GM18907 (cell line): ENCODE data around the gene PDGFD.

Source experiments
- ATAC-seq: cut with Tn5 transposase; IDR thresholded peaks from one replicate; pipeline ENCODE4 v1.9.1; 2021; ENCODE audit warnings: mild to moderate bottlenecking, moderate library complexity; ENCODE audit not compliant: unreplicated experiment

Gene PDGFD

GRCh38 chr11:103927535-103927934 is 236.4 kb downstream of the PDGFD start:
- ATAC-seq: no peak

DNA sequence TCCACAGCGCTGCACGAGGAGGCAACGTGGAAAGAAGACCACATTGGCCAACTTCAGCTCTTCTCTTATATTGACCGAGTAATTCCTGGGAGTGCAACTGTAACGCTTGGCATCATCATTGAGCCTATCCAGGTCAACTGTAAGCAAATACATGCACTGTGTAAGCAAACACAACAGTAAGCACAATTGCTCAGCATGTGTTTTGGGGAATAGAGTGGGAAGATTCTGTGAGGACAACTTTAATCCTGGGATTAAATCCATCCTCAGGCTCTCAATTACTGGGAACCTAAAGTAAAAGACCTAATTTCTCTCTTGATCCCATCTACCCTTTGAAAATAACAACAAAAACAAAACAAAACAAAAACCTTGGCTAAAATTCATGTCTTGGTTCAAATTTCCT is 237.0 kb downstream of the PDGFD start:
- ATAC-seq: no peak

- ATAC-seq: no peak
Observed at GRCh38 chr11:103924166-103925013, 239.6 kb downstream of the PDGFD start.

- ATAC-seq: peak; percentile 42
Observed at GRCh38 chr11:103923451-103923931, 240.5 kb downstream of the PDGFD start.

DNA sequence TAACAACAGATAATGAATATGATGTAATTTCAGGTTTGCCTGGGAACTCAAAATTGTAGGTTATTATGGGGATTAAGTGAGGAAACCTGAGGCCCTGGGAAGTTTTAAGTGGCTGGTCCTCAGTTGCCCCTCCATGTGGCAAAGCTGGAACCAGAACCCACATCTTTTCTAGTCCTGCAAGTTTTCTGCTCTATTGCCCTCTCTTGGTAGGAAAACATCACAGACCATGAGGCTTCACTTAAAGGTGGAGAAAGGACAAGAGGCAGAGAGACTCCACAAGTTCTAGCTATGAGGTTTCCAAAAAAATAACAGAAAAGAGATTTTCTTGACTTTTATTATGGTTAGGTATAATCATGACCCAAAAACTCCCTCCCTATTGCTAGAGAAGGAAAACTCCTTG is 243.0 kb downstream of the PDGFD start:
- no peak for ATAC-seq

- no peak for ATAC-seq
Observed at GRCh38 chr11:103920449-103920848, 243.5 kb downstream of the PDGFD start.

DNA sequence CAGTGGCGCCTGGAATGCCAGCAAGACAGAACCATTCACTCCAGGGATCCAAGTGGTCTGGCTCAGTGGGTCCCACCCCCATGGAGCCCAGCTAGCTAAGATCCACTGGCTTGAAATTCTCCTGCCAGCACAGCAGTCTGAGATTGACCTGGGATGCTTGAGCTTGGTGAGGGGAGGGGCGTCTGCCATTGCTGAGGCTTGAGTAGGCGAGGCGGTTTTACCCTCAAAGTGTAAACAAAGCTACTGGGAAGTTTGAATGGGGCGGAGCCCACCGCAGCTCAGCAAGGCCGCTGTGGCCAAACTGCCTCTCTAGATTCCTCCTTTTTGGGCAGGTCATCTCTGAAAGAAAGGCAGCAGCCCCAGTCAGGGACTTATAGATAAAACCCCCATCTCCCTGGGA is 253.2 kb downstream of the PDGFD start:
- ATAC-seq: no peak

DNA sequence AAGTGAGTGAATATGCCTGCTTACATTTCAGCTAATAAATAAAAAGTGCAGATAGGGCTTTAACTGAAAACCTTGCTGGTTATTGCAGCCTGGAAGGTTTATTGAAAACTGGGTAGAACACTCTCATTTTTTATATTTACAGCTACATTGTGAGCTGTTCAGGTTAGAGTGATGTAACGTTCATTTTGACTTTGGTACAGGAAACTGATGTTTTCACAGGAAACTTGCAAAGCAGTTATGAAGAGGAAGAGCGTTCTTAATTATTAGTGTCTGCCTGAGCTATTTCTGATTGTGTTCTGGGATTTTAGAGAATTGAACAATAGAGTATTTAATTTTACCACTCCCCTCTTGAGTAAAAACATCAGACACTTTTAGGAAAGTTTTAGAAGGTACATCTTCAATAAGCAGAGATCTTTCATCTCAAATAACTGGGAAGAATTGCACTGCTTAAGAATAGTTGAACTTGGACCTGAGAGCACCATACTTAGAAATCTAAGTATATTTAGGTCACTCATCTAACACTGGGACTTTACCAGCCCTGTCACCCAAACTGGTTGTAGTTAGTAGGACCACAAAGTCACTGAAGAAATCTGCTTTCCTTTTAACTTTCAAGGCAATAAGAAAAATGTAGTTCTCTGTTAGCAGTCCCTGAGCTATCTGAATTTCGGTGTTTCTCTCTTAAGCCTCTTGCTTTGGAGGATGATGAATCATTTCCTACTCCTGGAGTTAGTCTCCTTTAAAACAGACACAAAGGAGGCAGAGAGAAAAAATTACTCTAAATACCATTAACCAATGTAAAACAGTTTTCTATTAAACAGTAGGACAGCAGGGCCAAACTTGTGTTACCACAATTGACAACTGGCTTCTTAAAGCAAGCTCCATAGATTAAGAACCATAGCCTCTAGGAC is 256.1 kb downstream of the PDGFD start:
- no peak for ATAC-seq

DNA sequence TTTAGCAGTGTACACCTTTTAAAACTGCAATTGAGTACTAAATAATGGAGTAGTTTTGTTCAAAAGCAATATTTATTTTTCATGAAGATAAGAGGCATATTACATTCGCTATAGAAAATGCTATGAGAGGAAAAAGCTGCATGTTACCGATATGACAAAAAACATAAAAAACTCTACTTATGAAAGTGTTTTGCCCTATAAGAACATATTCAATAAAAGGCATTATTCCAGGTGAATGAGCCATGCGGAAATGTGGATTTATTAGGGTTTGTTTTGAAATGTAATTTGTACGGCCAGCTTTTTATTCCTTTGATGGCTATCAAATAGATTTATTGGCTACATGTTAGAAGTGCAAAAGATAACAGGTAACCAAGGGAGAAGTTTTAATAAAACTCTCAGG is 256.8 kb downstream of the PDGFD start:
- ATAC-seq: no peak

- ATAC-seq: no peak
Observed at GRCh38 chr11:103906291-103906867, 257.6 kb downstream of the PDGFD start.

DNA sequence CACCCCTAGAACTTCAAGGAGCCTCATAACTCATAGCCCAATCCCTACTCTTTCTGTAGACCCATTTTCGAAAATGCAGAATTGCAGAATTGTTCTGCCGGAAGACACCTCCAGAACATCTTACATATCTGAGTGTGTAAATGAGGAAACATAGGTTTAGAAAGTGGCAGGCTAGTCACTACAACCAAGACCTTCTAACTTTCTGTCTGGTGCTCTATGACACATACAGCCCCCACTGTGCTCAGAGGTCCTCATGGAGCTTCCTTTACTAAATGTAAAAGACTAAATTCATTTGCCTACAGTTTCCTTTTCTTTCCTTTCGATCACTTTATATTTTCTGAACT is 259.7 kb downstream of the PDGFD start:
- ATAC-seq: peak; percentile 90

- ATAC-seq: peak; percentile 90
Observed at GRCh38 chr11:103903621-103904323, 260.2 kb downstream of the PDGFD start.

DNA sequence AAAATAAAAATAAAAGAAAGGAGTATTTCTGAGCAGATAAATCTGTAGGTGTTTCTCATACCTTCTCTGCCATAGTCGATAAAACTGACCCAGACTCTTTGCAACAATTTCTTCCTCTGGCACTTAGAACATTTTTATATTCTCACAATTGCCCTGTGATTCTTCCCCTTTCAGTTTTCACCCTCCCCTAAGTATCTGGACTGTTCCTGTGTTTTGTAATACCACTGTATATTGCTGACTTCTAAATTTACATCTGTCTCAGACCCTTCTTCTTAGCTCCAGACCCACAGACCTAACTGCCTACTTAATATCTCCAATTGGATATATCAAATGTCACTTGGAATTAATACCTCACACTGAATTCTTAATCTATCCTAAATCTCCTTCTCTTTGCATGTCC is 261.0 kb downstream of the PDGFD start:
- no peak for ATAC-seq

DNA sequence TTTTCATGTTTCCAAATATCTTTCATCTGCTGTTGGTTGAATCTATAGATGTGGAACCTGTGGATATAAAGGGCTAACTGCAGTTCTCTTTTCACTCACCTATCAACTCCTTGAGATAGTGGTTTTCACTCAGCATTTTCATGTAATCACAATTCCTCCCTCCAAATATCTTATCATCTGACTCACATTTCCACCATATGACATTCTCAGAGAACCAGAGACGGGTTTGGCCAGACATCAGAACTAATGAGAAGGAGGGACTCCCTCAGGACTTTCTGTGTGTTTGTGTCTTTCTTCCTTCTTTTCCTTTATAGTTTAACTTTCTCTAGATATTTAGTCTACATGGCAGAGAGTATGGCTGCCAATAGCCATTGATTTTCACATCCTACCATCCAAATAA is 262.3 kb downstream of the PDGFD start:
- no peak for ATAC-seq

GRCh38 chr11:103898577-103899336 is 265.2 kb downstream of the PDGFD start:
- ATAC-seq: peak; percentile 74

DNA sequence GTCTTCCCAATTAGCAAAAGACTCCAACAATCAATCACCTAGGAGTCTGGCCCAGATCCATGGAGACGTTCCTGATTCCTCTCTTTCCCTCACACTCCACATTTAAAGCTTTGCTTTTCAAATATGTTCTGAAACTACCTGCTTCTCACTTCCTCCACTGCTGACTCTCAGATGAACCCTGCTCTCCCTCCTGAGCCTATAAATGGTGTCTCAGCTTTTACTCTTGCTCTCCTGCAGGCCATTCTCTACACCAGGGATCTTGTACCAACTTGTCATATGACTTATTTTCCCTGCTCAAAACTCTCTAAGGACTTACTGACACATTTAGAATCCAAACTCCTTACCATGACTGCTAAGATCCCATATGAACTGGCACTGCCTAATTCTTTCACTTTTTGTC is 265.9 kb downstream of the PDGFD start:
- ATAC-seq: peak; percentile 67

DNA sequence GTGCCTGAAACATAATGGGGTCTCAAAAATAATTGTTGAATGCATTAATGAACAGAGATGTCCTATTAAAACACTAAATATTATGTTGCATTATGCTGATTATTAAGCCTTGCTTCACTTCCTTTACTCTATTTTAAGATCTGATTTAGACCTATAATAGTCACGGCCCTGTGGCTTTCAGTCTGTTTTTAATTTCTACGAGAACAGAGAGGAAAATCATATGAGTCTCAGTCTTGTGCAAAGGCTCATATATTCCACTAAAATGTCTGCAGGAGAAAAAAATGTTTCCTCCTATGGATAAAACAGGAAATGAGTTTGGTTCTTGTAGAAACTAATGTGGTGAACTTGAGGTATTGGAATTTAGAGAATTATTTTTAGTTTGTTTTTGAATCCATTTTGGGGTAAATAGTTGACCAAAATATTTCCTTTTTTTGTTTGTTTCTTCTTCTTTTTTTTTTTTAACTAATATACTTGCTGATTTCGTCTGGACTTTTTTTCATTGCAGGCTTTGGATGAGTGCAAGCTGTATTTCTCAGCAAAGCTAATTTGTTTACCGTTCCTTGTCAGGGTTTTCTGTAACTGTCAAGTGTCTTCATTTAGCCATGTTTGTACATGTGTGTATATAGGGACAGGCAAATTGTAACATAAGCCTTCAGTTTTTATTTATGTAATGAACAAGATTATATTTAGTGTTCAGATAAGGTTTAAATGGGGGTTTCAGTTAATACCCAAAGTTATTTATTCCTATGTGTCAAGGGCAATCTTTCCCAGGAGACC is 266.6 kb downstream of the PDGFD start:
- no peak for ATAC-seq

DNA sequence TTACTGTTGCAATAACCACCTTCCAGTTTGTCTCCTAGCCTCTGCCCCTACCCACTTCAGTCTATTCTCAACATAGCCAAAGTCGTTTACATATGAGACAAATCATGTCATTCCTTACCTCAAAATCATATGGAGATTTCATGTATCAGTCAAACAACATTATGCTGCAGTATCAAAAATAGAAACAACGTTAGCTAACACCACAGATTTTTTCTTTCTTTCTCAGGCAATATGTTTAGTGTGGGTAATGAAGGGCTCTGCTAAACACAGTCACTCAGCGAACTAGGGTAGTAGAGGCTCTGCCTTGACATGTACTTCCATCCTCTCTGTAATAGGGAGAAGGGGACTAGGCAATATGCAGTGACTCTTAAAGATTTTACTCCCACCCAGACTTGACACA is 268.8 kb downstream of the PDGFD start:
- ATAC-seq: no peak

DNA sequence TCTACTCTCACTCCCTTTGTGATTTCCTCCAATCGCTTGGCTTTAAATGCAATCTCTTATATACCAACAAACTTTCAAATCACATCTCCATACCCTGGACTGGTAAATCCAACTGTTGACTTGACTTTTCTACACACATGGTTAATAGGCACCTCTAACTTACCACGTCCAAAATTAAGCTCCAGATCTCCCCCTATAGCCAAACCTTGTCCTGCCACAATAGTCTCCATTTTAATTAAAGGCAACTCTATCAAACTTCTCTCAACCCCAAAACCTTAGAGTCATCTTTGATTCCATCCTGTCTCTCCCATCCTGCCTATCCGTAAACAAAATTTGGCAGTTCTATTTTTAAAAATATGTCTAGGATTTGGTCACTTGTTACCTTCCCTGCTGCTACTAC is 269.3 kb downstream of the PDGFD start:
- no peak for ATAC-seq
